GM13977 (cell line): ENCODE data around the gene USPL1.

ENCODE experiments used
- DNase-seq: peaks from one replicate; pipeline ENCODE4 v3.0.0; 2012; ENCODE audit warnings: low spot score
- CTCF ChIP-seq: IDR thresholded peaks from 2 replicates; pipeline ENCODE4 v1.5.1; 2012; ENCODE audit warnings: mild to moderate bottlenecking, control low read depth; ENCODE audit not compliant: insufficient read depth; ENCODE audit errors: extremely low read depth, missing control alignments
- in situ Hi-C: fragments of 300-500 bp; cut with MboI; formaldehyde crosslinking; loops from one replicate; pipeline ENCODE4 v1.12.0; 2022; ENCODE audit warnings: low sequenced_read_pairs, low pct_unique_long_range_greater_than_20kb, mixed read lengths, inconsistent platforms; ENCODE audit not compliant: unreplicated experiment

Gene USPL1

DNA sequence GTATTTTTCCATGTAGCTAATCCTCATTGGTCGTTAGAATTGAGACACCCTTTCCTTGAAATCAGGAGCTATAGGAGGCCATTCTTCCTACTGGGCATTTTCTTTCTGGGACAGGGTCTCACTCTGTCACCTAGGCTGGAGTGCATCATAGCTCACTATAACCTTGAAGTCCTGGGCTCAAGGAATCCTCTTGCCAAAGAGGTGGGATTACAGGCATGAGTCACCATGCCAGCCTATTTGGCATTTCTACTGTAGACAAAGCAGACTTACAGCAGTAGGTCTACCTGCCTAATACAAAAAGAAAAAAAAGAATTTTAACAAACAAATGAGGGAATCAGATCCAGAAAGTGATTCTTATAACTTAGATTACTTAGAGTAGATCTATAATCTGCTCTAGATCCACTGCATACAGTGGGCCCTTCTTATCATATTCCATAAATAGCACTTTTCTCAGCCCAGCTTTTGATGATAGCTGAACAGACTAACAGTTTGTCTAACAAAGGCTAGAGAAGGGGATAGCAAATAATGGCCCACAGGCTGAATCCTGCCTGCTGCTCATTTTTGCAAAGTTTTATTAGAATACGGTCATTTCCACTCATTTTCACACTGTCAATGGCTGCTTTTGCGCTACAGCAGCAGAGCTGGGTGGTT, 36.7 kb upstream of the USPL1 start:
- in situ Hi-C loops, result loop anchor here (10.0 kb wide), 1 partner anchor 446 kb away; no protein-coding TSS in a partner anchor
- no peak for TF ChIP-seq CTCF

DNA sequence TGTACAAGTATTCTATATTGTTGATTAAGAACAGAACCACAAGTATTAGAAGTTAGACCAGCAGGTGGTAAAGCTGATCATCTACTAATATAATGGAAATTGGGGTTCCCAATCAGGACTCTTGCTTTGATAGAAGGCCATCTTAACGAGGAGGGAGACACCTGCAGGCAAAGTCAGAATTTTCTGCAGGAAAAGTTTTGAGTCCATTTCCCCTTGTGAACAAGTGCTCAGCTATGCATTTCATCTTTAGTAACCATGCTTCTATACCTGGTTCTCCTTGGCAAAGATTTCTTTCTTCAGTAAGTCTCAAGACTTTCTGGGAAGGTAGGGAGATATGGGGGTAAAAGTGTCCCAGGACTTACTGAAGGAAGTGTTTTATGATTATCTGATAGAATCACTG, 36.1 kb upstream of the USPL1 start:
- in situ Hi-C loops, result loop anchor here (10.0 kb wide), 1 partner anchor 447 kb away; no protein-coding TSS in a partner anchor
- DNase-seq, result peak; percentile 27
- peak; percentile 45 for TF ChIP-seq CTCF

More for the DNA sequence above, 36.7 kb upstream of the USPL1 start:
- DNase-seq, result no peak

- in situ Hi-C loops, result loop anchor here (10.0 kb wide), 1 partner anchor 449 kb away; no protein-coding TSS in a partner anchor
- no peak for DNase-seq
- no peak for TF ChIP-seq CTCF
Measured at GRCh38 chr13:30584051-30584731, 33.5 kb upstream of the USPL1 start.

GRCh38 chr13:30585748-30586262, 31.9 kb upstream of the USPL1 start:
- no peak for TF ChIP-seq CTCF
- no peak for DNase-seq
- in situ Hi-C loops, result loop anchor here (10.0 kb wide), 1 partner anchor 451 kb away; no protein-coding TSS in a partner anchor

- no peak for TF ChIP-seq CTCF
- DNase-seq, result no peak
- in situ Hi-C loops, result loop anchor here (10.0 kb wide), 1 partner anchor 452 kb away; no protein-coding TSS in a partner anchor
Measured at GRCh38 chr13:30587231-30587630, 30.5 kb upstream of the USPL1 start.

GRCh38 chr13:30587739-30588138, 30.0 kb upstream of the USPL1 start:
- TF ChIP-seq CTCF, result no peak
- DNase-seq, result no peak
- in situ Hi-C loops, result loop anchor here (10.0 kb wide), 1 partner anchor 453 kb away; no protein-coding TSS in a partner anchor
